ENCODE data around the gene FMN2. TPM values are rescaled to one million over a fixed set of nuclear protein-coding genes. Genes with fewer than 3 reads are reported as not detected.

The FMN2 gene
- total RNA-seq, 2 experiments from 2014 or later = not detected

- no peak for DNase-seq
- no peak overlapping the region for H3K27ac Mint-ChIP-seq
- no peaks in the 10 kb centered on the region for H3K9me3 Mint-ChIP-seq
- POLR2A ChIA-PET = no interaction called here
- CTCF ChIA-PET = no interaction called here
- H3K27me3 Mint-ChIP-seq = peaks cover 20% of the 10 kb centered on the region
- no peak overlapping the region for H3K4me3 Mint-ChIP-seq
- H3K36me3 Mint-ChIP-seq (ENCODE audit: low read depth) = no peaks in the 10 kb centered on the region
- peaks cover 3% of the 10 kb centered on the region for H3K4me1 Mint-ChIP-seq
Measured at GRCh38 chr1:240086726-240087125, 5.0 kb upstream of the FMN2 start.

- Mint-ChIP-seq H3K27ac (no peak overlapping the region), H3K36me3 (ENCODE audit: low read depth) (no peaks in the 10 kb centered on the region), H3K27me3 (peaks cover 38% of the 10 kb centered on the region), H3K4me3 (no peak overlapping the region), H3K9me3 (no peaks in the 10 kb centered on the region), H3K4me1 (peaks cover 3% of the 10 kb centered on the region)
- POLR2A ChIA-PET = no interaction called here
- no peak for DNase-seq
- CTCF ChIA-PET = no interaction called here
Measured at GRCh38 chr1:240090014-240090413, 1.7 kb upstream of the FMN2 start.

DNA sequence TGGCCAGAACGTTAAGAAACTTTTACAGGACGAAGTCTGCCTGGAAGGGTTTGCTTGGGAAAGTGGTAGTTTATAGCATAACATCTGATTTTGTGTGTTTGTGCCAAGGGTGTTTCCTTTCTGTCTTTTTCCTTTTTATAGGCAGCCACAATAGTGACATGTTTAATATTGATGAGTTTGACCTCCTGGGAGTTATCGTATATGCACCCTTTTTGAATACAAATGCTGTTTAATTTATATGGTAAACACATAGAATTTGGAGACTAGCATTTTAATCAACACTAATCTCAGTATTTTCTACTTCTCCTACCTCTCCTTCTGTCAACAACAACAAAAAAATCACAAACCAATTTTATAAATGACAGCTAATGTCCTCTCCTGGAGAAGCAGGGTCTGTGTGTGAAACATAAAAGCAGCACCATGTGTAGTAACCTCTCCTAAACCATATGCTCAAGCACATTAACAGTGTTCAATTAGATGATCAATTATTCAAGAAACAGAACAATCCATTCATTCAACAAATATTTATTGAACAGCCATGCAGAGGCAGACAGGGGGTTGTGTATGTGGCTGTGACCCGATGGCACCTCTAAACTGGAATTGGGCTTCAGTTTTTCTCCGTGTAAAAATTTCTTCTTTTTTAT, 604 bp upstream of the FMN2 start:
- Mint-ChIP-seq H3K36me3 (ENCODE audit: low read depth) (no peaks in the 10 kb centered on the region), H3K4me1 (peaks cover 3% of the 10 kb centered on the region), H3K27me3 (peaks cover 44% of the 10 kb centered on the region), H3K9me3 (no peaks in the 10 kb centered on the region), H3K27ac (no peak overlapping the region), H3K4me3 (no peak overlapping the region)
- POLR2A ChIA-PET = no interaction called here
- no peak for DNase-seq
- CTCF ChIA-PET = no interaction called here

DNA sequence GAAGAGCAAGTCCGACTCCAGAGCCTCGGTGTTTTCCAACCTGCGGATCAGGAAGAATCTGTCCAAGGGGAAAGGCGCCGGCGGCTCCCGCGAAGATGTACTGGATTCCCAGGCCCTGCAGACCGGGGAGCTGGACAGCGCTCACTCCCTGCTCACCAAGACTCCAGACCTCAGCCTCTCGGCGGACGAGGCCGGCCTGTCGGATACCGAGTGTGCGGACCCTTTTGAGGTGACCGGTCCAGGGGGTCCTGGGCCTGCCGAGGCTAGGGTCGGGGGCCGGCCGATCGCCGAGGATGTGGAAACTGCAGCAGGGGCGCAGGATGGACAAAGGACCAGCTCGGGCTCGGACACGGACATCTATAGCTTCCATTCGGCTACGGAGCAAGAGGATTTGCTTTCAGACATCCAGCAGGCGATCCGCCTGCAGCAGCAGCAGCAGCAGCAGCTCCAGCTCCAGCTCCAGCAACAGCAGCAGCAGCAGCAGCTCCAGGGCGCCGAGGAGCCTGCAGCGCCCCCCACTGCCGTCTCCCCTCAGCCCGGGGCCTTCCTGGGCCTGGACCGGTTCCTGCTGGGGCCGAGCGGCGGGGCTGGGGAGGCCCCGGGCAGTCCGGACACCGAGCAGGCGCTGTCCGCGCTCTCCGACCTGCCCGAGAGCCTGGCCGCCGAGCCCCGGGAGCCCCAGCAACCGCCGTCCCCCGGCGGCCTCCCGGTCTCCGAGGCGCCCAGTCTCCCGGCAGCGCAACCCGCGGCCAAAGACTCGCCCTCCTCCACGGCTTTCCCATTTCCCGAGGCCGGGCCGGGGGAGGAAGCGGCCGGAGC, 827 bp downstream of the FMN2 start:
- Mint-ChIP-seq H3K27ac (no peak overlapping the region), H3K4me3 (no peak overlapping the region), H3K27me3 (peaks cover 44% of the 10 kb centered on the region), H3K36me3 (ENCODE audit: low read depth) (no peaks in the 10 kb centered on the region), H3K4me1 (peaks cover 3% of the 10 kb centered on the region), H3K9me3 (no peaks in the 10 kb centered on the region)
- DNase-seq = no peak
- ChIA-PET POLR2A (no interaction called here), CTCF (no interaction called here)

- ChIA-PET CTCF (no interaction called here), POLR2A (no interaction called here)
- Mint-ChIP-seq H3K27me3 (peaks cover 42% of the 10 kb centered on the region), H3K27ac (no peak overlapping the region), H3K4me1 (peaks cover 3% of the 10 kb centered on the region), H3K9me3 (no peaks in the 10 kb centered on the region), H3K4me3 (no peak overlapping the region), H3K36me3 (ENCODE audit: low read depth) (no peaks in the 10 kb centered on the region)
- no peak for DNase-seq
Measured at GRCh38 chr1:240093120-240093961, 1.7 kb downstream of the FMN2 start.

GRCh38 chr1:240094041-240094722, 2.5 kb downstream of the FMN2 start:
- ChIA-PET POLR2A (no interaction called here), CTCF (no interaction called here)
- DNase-seq = no peak
- Mint-ChIP-seq H3K9me3 (no peaks in the 10 kb centered on the region), H3K27ac (no peak overlapping the region), H3K27me3 (peaks cover 41% of the 10 kb centered on the region), H3K4me3 (no peak overlapping the region), H3K36me3 (ENCODE audit: low read depth) (no peaks in the 10 kb centered on the region), H3K4me1 (peaks cover 3% of the 10 kb centered on the region)

DNA sequence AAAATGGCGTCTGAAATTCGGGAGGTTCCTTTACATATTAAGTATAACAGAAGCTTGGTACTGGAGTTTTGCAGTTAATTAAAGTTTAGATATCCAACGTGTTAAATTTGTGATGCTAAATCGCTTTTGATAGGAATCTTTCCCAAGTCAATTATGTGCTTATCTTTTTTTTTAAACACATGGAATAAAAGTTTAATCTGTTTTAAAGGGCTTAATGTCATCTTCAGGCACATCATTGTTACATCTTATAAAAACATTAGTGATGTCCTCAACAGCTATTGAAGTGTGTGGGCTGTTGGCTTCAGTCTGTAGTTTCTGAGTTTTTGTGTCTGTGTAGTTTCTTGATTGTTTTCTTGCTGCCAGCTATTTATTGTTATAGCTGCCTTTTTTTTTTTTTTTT, 5.3 kb downstream of the FMN2 start:
- H3K4me3 Mint-ChIP-seq = no peak overlapping the region
- H3K27me3 Mint-ChIP-seq = peaks cover 27% of the 10 kb centered on the region
- ChIA-PET POLR2A (interaction anchor here (0.6 kb wide), 1 partner anchor 26 kb away, joined by 3 read pairs; no protein-coding TSS in a partner anchor), CTCF (interaction anchor here (0.6 to 0.7 kb wide), 2 partner anchors 8 to 19 kb away, joined by 3 to 5 read pairs; no protein-coding TSS in a partner anchor)
- H3K9me3 Mint-ChIP-seq = no peaks in the 10 kb centered on the region
- no peaks in the 10 kb centered on the region for H3K36me3 Mint-ChIP-seq (ENCODE audit: low read depth)
- no peaks in the 10 kb centered on the region for H3K4me1 Mint-ChIP-seq
- DNase-seq = no peak
- no peak overlapping the region for H3K27ac Mint-ChIP-seq

DNA sequence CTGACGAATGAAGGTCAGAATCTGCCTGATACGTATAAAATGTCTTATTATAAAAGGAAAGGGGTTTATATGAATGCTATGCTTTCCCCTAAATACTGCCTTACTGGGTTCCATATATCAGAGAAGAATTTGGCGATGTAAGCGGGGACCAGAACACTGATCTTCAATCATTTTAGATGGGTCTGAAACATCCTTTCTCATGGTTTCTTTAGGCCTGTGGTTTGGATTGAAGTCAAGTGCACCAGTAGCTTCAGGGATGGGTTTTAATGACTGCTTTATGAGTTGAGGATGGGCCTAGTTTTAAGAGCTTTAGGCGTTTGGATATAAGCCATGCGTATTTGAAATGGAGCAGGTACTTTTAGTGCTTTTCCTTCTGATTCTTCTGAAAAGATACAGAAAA, 6.9 kb downstream of the FMN2 start:
- no peaks in the 10 kb centered on the region for H3K4me1 Mint-ChIP-seq
- ChIA-PET POLR2A (no interaction called here), CTCF (no interaction called here)
- no peak overlapping the region for H3K4me3 Mint-ChIP-seq
- no peaks in the 10 kb centered on the region for H3K36me3 Mint-ChIP-seq (ENCODE audit: low read depth)
- H3K27me3 Mint-ChIP-seq = peaks cover 21% of the 10 kb centered on the region
- H3K9me3 Mint-ChIP-seq = no peaks in the 10 kb centered on the region
- H3K27ac Mint-ChIP-seq = no peak overlapping the region
- no peak for DNase-seq

- Mint-ChIP-seq H3K27ac (no peak overlapping the region), H3K4me3 (no peak overlapping the region)
Measured at GRCh38 chr1:240099329-240099728, 7.6 kb downstream of the FMN2 start.

GRCh38 chr1:240099748-240100147, 8.1 kb downstream of the FMN2 start:
- peaks cover 12% of the 10 kb centered on the region for H3K27me3 Mint-ChIP-seq
- no peaks in the 10 kb centered on the region for H3K9me3 Mint-ChIP-seq
- DNase-seq = no peak
- ChIA-PET CTCF (no interaction called here), POLR2A (no interaction called here)
- H3K4me1 Mint-ChIP-seq = no peaks in the 10 kb centered on the region
- H3K4me3 Mint-ChIP-seq = no peak overlapping the region
- H3K27ac Mint-ChIP-seq = no peak overlapping the region
- no peaks in the 10 kb centered on the region for H3K36me3 Mint-ChIP-seq (ENCODE audit: low read depth)

More at GRCh38 chr1:240099329-240099728, 7.6 kb downstream of the FMN2 start:
- no peak for DNase-seq
- POLR2A ChIA-PET = no interaction called here
- H3K27me3 Mint-ChIP-seq = peaks cover 13% of the 10 kb centered on the region
- H3K9me3 Mint-ChIP-seq = no peaks in the 10 kb centered on the region
- H3K4me1 Mint-ChIP-seq = no peaks in the 10 kb centered on the region
- CTCF ChIA-PET = no interaction called here
- H3K36me3 Mint-ChIP-seq (ENCODE audit: low read depth) = no peaks in the 10 kb centered on the region

DNA sequence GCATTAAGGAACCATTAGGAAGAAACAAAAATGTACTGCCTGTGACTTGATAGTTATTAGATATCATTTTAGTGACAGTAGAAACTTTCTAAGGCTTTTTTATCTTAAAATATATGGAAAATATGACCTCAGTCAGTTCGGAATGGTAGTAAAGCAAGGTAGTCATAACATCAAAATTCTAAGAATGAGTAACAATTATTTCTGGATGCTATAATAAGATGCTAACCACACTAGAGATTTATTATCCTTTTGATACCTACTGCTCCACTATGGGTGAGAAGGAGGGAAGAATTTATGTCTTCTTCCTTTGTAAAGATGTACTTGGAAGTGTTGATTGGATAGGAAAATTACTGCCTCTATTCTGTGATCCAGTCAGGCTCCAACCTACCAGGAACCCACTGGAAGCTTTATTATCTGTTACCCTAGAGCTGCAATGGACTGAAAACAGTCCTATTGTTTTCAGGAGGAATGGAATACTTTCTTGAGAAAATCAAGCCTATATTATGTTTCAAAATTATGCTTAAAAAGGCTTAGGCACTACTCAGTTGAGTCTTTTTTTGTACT, 8.8 kb downstream of the FMN2 start:
- H3K36me3 Mint-ChIP-seq (ENCODE audit: low read depth) = no peaks in the 10 kb centered on the region
- ChIA-PET CTCF (no interaction called here), POLR2A (no interaction called here)
- H3K4me3 Mint-ChIP-seq = no peak overlapping the region
- DNase-seq = no peak
- H3K27ac Mint-ChIP-seq = no peak overlapping the region
- no peaks in the 10 kb centered on the region for H3K4me1 Mint-ChIP-seq
- peaks cover 7% of the 10 kb centered on the region for H3K27me3 Mint-ChIP-seq
- H3K9me3 Mint-ChIP-seq = no peaks in the 10 kb centered on the region

DNA sequence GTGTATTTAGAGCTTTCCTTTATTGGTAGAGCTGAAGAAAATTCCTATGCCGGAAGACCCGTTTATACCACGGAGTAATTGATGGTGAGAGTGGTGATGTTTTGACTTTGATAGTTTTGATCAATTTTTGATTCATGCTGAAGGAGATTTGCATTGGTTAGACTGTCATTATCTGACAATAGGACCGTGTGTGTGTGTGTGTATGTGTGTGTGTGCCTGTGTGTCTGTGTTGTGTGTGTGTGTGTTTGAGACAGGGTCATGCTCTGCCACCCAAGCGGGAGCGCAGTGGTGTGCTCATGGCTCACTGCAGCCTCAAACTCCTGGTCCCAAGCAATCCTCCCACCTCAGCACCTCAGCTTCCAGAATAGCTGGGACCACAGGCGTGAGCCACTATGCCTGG, 9.6 kb downstream of the FMN2 start:
- H3K9me3 Mint-ChIP-seq = no peaks in the 10 kb centered on the region
- ChIA-PET CTCF (no interaction called here), POLR2A (no interaction called here)
- no peak overlapping the region for H3K27ac Mint-ChIP-seq
- no peaks in the 10 kb centered on the region for H3K4me1 Mint-ChIP-seq
- no peak overlapping the region for H3K4me3 Mint-ChIP-seq
- H3K36me3 Mint-ChIP-seq (ENCODE audit: low read depth) = no peaks in the 10 kb centered on the region
- no peak for DNase-seq
- H3K27me3 Mint-ChIP-seq = peaks cover 4% of the 10 kb centered on the region

Data from activated CD4-positive, alpha-beta T cell treated with anti-CD3 and anti-CD28 coated beads, Interleukin-2, amount 10 ng/mL, durations not matched to agents 7 days and 5 days (primary cell).